Astrocyte (in vitro differentiated cells and primary cell): ENCODE measurements around the gene TNRC6C.

ENCODE experiments used
- CTCF ChIP-seq: IDR thresholded peaks from 2 replicates; pipeline ENCODE4 v1.5.1; 2011; ENCODE audit warnings: low read depth, mild to moderate bottlenecking, inconsistent platforms, low read length, moderate library complexity; ENCODE audit not compliant: insufficient read depth
- EZH2 ChIP-seq: IDR thresholded peaks from 2 replicates; pipeline ENCODE4 v1.6.1; 2012; ENCODE audit warnings: mild to moderate bottlenecking, low read length, inconsistent platforms; ENCODE audit not compliant: insufficient read depth

GRCh38 chr17:78108726-78109488 lies 150.4 kb downstream of the TNRC6C start:
- no peak for TF ChIP-seq CTCF
- TF ChIP-seq EZH2: no peak
